LNCaP clone FGC (cell line): ENCODE results near the gene RSPH1.

ENCODE experiments used
- DNase-seq: peaks from one replicate; pipeline ENCODE4 v3.0.0-alpha.2; 2011; ENCODE audit warnings: low read depth
- H3K4me3 ChIP-seq: 2 replicates; pipeline ENCODE4 v1.5.1; 2011; ENCODE audit warnings: mild to moderate bottlenecking, low read depth, low read length, control low read depth
- CTCF ChIP-seq: IDR thresholded peaks from 2 replicates; pipeline ENCODE4 v1.5.1; 2012; ENCODE audit warnings: mild to moderate bottlenecking; ENCODE audit not compliant: control insufficient read depth, insufficient read depth; ENCODE audit errors: extremely low read depth

RSPH1 gene

GRCh38 chr21:42522271-42522670, 26.2 kb upstream of the RSPH1 start:
- no peak for TF ChIP-seq CTCF
- no peak for DNase-seq
- no peak overlapping the region for H3K4me3 ChIP-seq

GRCh38 chr21:42521805-42522204, 25.8 kb upstream of the RSPH1 start:
- no peak overlapping the region for H3K4me3 ChIP-seq
- no peak for TF ChIP-seq CTCF
- no peak for DNase-seq

- no peak for DNase-seq
- no peak overlapping the region for H3K4me3 ChIP-seq
- no peak for TF ChIP-seq CTCF
These were observed 25.4 kb upstream of the RSPH1 start for GRCh38 chr21:42521384-42521783.

GRCh38 chr21:42520628-42521253, 24.7 kb upstream of the RSPH1 start:
- TF ChIP-seq CTCF: no peak
- H3K4me3 ChIP-seq: no peak overlapping the region
- DNase-seq: no peak

GRCh38 chr21:42518626-42519025, 22.6 kb upstream of the RSPH1 start:
- TF ChIP-seq CTCF: no peak
- no peak overlapping the region for H3K4me3 ChIP-seq
- no peak for DNase-seq

- DNase-seq: no peak
- TF ChIP-seq CTCF: no peak
- no peak overlapping the region for H3K4me3 ChIP-seq
These were observed 22.2 kb upstream of the RSPH1 start for GRCh38 chr21:42518215-42518614.
